DOHH2 (cell line): Measurements from ENCODE around the gene NCAPD2.

Experiments used
- H3F3A ChIP-seq: fragments of 200-600 bp; sonication (generic), shearing (Covaris generic); 2 replicates; pipeline ENCODE4 v1.6.0; 2016; ENCODE audit warnings: antibody characterized with exemption, mild to moderate bottlenecking; ENCODE audit not compliant: control insufficient read depth, insufficient read depth
- H3K27ac ChIP-seq: fragments of 200-600 bp; sonication (generic); 2 replicates; pipeline ENCODE4 v1.5.1; 2014; ENCODE audit warnings: low read depth, mild to moderate bottlenecking, low read length, moderate library complexity
- H3K27me3 ChIP-seq: fragments of 200-600 bp; sonication (generic); 2 replicates; pipeline ENCODE4 v1.6.1; 2014; ENCODE audit warnings: mild to moderate bottlenecking, low read length, mixed read lengths; ENCODE audit not compliant: control insufficient read depth
- H3K36me3 ChIP-seq: fragments of 200-600 bp; sonication (generic); 2 replicates; pipeline ENCODE4 v1.6.1; 2014; ENCODE audit warnings: mild to moderate bottlenecking, low read length, moderate library complexity, mixed read lengths; ENCODE audit not compliant: control insufficient read depth
- H3K4me1 ChIP-seq: fragments of 200-600 bp; sonication (generic); 2 replicates; pipeline ENCODE4 v1.6.1; 2014; ENCODE audit warnings: mild to moderate bottlenecking, low read length, mixed read lengths; ENCODE audit not compliant: control insufficient read depth
- H3K4me2 ChIP-seq: fragments of 200-600 bp; sonication (generic); 2 replicates; pipeline ENCODE4 v1.6.0; 2014; ENCODE audit warnings: mild to moderate bottlenecking, low read length, moderate library complexity
- H3K4me3 ChIP-seq: fragments of 200-600 bp; sonication (generic); 2 replicates; pipeline ENCODE4 v1.5.1; 2014; ENCODE audit warnings: mild to moderate bottlenecking, low read length, mixed read lengths
- H3K79me2 ChIP-seq: fragments of 200-600 bp; sonication (generic); 2 replicates; pipeline ENCODE4 v1.6.1; 2014; ENCODE audit warnings: mild to moderate bottlenecking, low read length, mixed read lengths; ENCODE audit not compliant: control insufficient read depth
- H3K9me2 ChIP-seq: fragments of 200-600 bp; sonication (generic); replicated peaks from 2 replicates; pipeline ENCODE4 v1.6.1; 2014; ENCODE audit warnings: mild to moderate bottlenecking, low read length, mixed read lengths; ENCODE audit not compliant: control insufficient read depth
- H3K9me3 ChIP-seq: fragments of 200-600 bp; sonication (generic); 2 replicates; pipeline ENCODE4 v1.6.1; 2014; ENCODE audit warnings: antibody characterized with exemption, low read length, mixed read lengths; ENCODE audit not compliant: control insufficient read depth, insufficient read depth
- H4K20me1 ChIP-seq: fragments of 200-600 bp; sonication (generic); 2 replicates; pipeline ENCODE4 v1.6.0; 2014; ENCODE audit warnings: low read depth, mild to moderate bottlenecking, antibody characterized with exemption, low read length, moderate library complexity; ENCODE audit not compliant: control insufficient read depth, insufficient read depth
- CTCF ChIP-seq: fragments of 200-600 bp; sonication (generic); IDR thresholded peaks from one replicate; pipeline ENCODE4 v1.5.1; 2014; ENCODE audit warnings: antibody characterized with exemption, mild to moderate bottlenecking, low read depth, low read length; ENCODE audit not compliant: poor library complexity, severe bottlenecking
- EZH2phosphoT487 ChIP-seq: fragments of 200-600 bp; sonication (generic); IDR thresholded peaks from 2 replicates; pipeline ENCODE4 v1.6.1; 2017; ENCODE audit warnings: borderline replicate concordance, mild to moderate bottlenecking, antibody characterized with exemption, low read length, moderate library complexity, mixed read lengths

Gene NCAPD2

GRCh38 chr12:6532051-6532926 lies 38.4 kb downstream of the NCAPD2 start:
- peak overlapping the region; percentile 89 for H3K4me2 ChIP-seq
- peak overlapping the region; percentile 97 for H3K27ac ChIP-seq
- peaks cover 54% of the 10 kb centered on the region for H3K79me2 ChIP-seq
- H3K4me1 ChIP-seq: peaks cover 42% of the 10 kb centered on the region
- no peaks in the 10 kb centered on the region for H3K9me3 ChIP-seq
- H4K20me1 ChIP-seq: peaks cover 13% of the 10 kb centered on the region
- no peaks in the 10 kb centered on the region for H3K9me2 ChIP-seq
- H3K4me3 ChIP-seq: peak overlapping the region; percentile 88
- H3K27me3 ChIP-seq: no peaks in the 10 kb centered on the region
- peaks cover 96% of the 10 kb centered on the region for H3K36me3 ChIP-seq
- TF ChIP-seq CTCF: no peak
- TF ChIP-seq EZH2phosphoT487: no peak
- H3F3A ChIP-seq: peaks cover 62% of the 10 kb centered on the region

- Histone ChIP-seq H3K9me3 (no peaks in the 10 kb centered on the region), H3K9me2 (no peaks in the 10 kb centered on the region), H3K4me3 (peak overlapping the region; percentile 88), H3K27ac (peak overlapping the region; percentile 97), H3F3A (peaks cover 69% of the 10 kb centered on the region), H3K27me3 (no peaks in the 10 kb centered on the region), H3K4me1 (peaks cover 49% of the 10 kb centered on the region), H3K36me3 (peaks cover 96% of the 10 kb centered on the region), H4K20me1 (peaks cover 13% of the 10 kb centered on the region), H3K4me2 (peak overlapping the region; percentile 89), H3K79me2 (peaks cover 54% of the 10 kb centered on the region)
- no peak for TF ChIP-seq CTCF
- TF ChIP-seq EZH2phosphoT487: no peak
Measured at GRCh38 chr12:6532927-6533652, 39.2 kb downstream of the NCAPD2 start.

- Histone ChIP-seq H3K79me2 (peaks cover 54% of the 10 kb centered on the region), H3K27me3 (no peaks in the 10 kb centered on the region), H3F3A (peaks cover 72% of the 10 kb centered on the region), H3K4me2 (peak overlapping the region; percentile 89), H4K20me1 (peaks cover 13% of the 10 kb centered on the region), H3K4me3 (peak overlapping the region; percentile 88), H3K9me2 (no peaks in the 10 kb centered on the region), H3K36me3 (peaks cover 96% of the 10 kb centered on the region), H3K9me3 (no peaks in the 10 kb centered on the region), H3K4me1 (peaks cover 53% of the 10 kb centered on the region), H3K27ac (peak overlapping the region; percentile 97)
- TF ChIP-seq CTCF (no peak), EZH2phosphoT487 (no peak)
Measured at GRCh38 chr12:6533653-6533922, 39.7 kb downstream of the NCAPD2 start.
